B cell (primary cell): ENCODE results near the gene GRIN3A. TPM values are rescaled to one million over a fixed set of nuclear protein-coding genes. Genes with fewer than 3 reads are reported as not detected.

Experiments
- ATAC-seq: fragments of 200-7000 bp; cut with Tn5 transposase; one replicate; pipeline ENCODE4 v1.10.0; 2021; ENCODE audit warnings: low read depth, mild to moderate bottlenecking, moderate number of reproducible peaks, moderate library complexity
- CTCF ChIA-PET: fragments of 350-600 bp; sonication (Branson Sonifier 250); formaldehyde crosslinking; loops from one replicate; lab custom pipeline; 2021; ENCODE audit warnings: antibody characterized with exemption, inconsistent platforms; lab: Charles Lee
- POLR2A ChIA-PET: fragments of 350-600 bp; sonication (Branson Sonifier 250); formaldehyde crosslinking; loops from one replicate; lab custom pipeline; 2021; ENCODE audit warnings: antibody characterized with exemption; lab: Charles Lee
- DNase-seq: peaks from one replicate; pipeline ENCODE4 v3.0.0; 2013
- H2AFZ ChIP-seq: 2 replicates; pipeline ENCODE4 v1.6.1; 2012; ENCODE audit warnings: mild to moderate bottlenecking, low read depth, low read length; ENCODE audit not compliant: insufficient read depth, poor library complexity, severe bottlenecking
- H3K27ac ChIP-seq, 2 donors: 1 replicate in 1 of 2; 2 replicates in 1 of 2; pipeline ENCODE4 v1.5.1; 2012 to 2013; ENCODE audit warnings: low read length in 2 of 2, mild to moderate bottlenecking in 2 of 2, moderate library complexity in 1 of 2
- H3K27me3 ChIP-seq, 4 experiments: fragments of 200-600 bp in 1 of 4; sonication (generic) in 1 of 4; replicated peaks in 1 of 4; 1 replicate in 2 of 4; 2 replicates in 2 of 4; pipeline versions ENCODE4 v1.6.1 to v1.7.0; 2013 to 2016; ENCODE audit warnings: low read length in 3 of 4, mild to moderate bottlenecking in 2 of 4, mixed read lengths in 1 of 4, moderate library complexity in 1 of 4; ENCODE audit not compliant: insufficient read depth in 4 of 4, control insufficient read depth in 3 of 4; ENCODE audit errors: control extremely low read depth in 1 of 4
- H3K36me3 ChIP-seq, 2 experiments: replicated peaks in 1 of 2; 1 replicate in 1 of 2; 2 replicates in 1 of 2; pipeline versions ENCODE4 v1.6.1 to v1.7.1; 2013; ENCODE audit warnings: low read length in 1 of 2; ENCODE audit not compliant: insufficient read depth in 2 of 2, control insufficient read depth in 1 of 2; ENCODE audit errors: control extremely low read depth in 1 of 2, extremely low read depth in 1 of 2
- H3K4me1 ChIP-seq, 2 donors: fragments of 200-600 bp in 1 of 2; sonication (generic) in 1 of 2; 1 replicate in 1 of 2; 2 replicates in 1 of 2; pipeline versions ENCODE4 v1.5.1 to v1.6.1; 2013 to 2017; ENCODE audit warnings: low read length in 2 of 2; ENCODE audit not compliant: control insufficient read depth in 2 of 2, insufficient read depth in 2 of 2
- H3K4me2 ChIP-seq: replicated peaks from 2 replicates; pipeline ENCODE3; 2012; ENCODE audit warnings: mild to moderate bottlenecking, low read depth, low read length; ENCODE audit not compliant: poor library complexity, severe bottlenecking
- H3K4me3 ChIP-seq, 5 experiments: fragments of 200-600 bp in 1 of 5; sonication (generic) in 1 of 5; 1 replicate in 3 of 5; 2 replicates in 2 of 5; pipeline versions ENCODE4 v1.5.1 to v1.7.0; 2011 to 2016; ENCODE audit warnings: low read length in 4 of 5, mild to moderate bottlenecking in 4 of 5, low read depth in 2 of 5, control low read depth in 1 of 5, moderate library complexity in 1 of 5; ENCODE audit not compliant: insufficient read depth in 1 of 5; ENCODE audit errors: control extremely low read depth in 1 of 5, extremely low read depth in 1 of 5
- H3K79me2 ChIP-seq: fragments of 200-600 bp; sonication (generic); one replicate; pipeline ENCODE4 v1.6.0; 2016; ENCODE audit warnings: low read length; ENCODE audit not compliant: control insufficient read depth, insufficient read depth
- H3K9ac ChIP-seq: fragments of 200-600 bp; sonication (generic); 2 replicates; pipeline ENCODE4 v1.6.1; 2017; ENCODE audit warnings: mild to moderate bottlenecking, low read length, moderate library complexity
- H3K9me3 ChIP-seq, 3 donors: one replicate each; pipeline versions ENCODE4 v1.6.1 to v1.7.1; 2013; ENCODE audit warnings: low read length in 2 of 3; ENCODE audit not compliant: control insufficient read depth in 2 of 3, insufficient read depth in 1 of 3; ENCODE audit errors: control extremely low read depth in 1 of 3
- H4K20me1 ChIP-seq: 2 replicates; pipeline ENCODE4 v1.6.0; 2012; ENCODE audit warnings: mild to moderate bottlenecking, low read length; ENCODE audit not compliant: insufficient read depth, control insufficient read depth, poor library complexity, severe bottlenecking
- H3K27ac Mint-ChIP-seq: one replicate; pipeline ENCODE4 v1.8.0; 2021; ENCODE audit warnings: mixed read lengths
- H3K27me3 Mint-ChIP-seq: one replicate; pipeline ENCODE4 v1.8.0; 2021; ENCODE audit warnings: mixed read lengths
- H3K4me1 Mint-ChIP-seq: one replicate; pipeline ENCODE4 v1.8.0; 2021; ENCODE audit warnings: mixed read lengths
- H3K4me3 Mint-ChIP-seq: one replicate; pipeline ENCODE4 v1.8.0; 2021; ENCODE audit warnings: mixed read lengths
- H3K9me3 Mint-ChIP-seq: one replicate; pipeline ENCODE4 v1.8.0; 2022; ENCODE audit warnings: mixed read lengths; ENCODE audit not compliant: insufficient read depth
- CTCF ChIP-seq: fragments of 200-600 bp; IDR thresholded peaks from one replicate; pipeline ENCODE4 v1.8.0; 2022; ENCODE audit warnings: antibody characterized with exemption, mild to moderate bottlenecking
- EZH2 ChIP-seq: IDR thresholded peaks from 2 replicates; pipeline ENCODE4 v1.6.1; 2012; ENCODE audit warnings: borderline replicate concordance, low read depth, mild to moderate bottlenecking, moderate library complexity, low read length; ENCODE audit not compliant: insufficient read depth, poor library complexity, severe bottlenecking
- WGBS: methylation state at CpG from one replicate; pipeline ENCODE4 v1.1.5; 2013; ENCODE audit warnings: missing lambda C conversion rate; ENCODE audit not compliant: insufficient coverage; 5-methylcytosine and 5-hydroxymethylcytosine counted together
- intact Hi-C: fragments of 100-400 bp; cut with micrococcal nuclease; formaldehyde crosslinking; loops from one replicate; pipeline ENCODE4 v1.10.0; 2022
- polyA plus RNA-seq: library from polyadenylated mRNA; depleted of rRNA; stranded (reverse); fragments of >200 nt; gene quantifications from 2 replicates; pipeline ENCODE4 v1.2.3, GENCODE V29; 2012
- total RNA-seq, 2 donors: library from RNA; stranded (reverse); fragments of 120-200 nt in 1 of 2; gene quantifications; 1 replicate in 1 of 2; 2 replicates in 1 of 2; pipeline versions ENCODE4 v1.2.3 to v1.2.4, GENCODE V29; 2013 to 2022

The GRIN3A gene
- total and polyA plus RNA-seq, 2 donors (not counting 1 experiment from before 2014, with no cell fraction given) = not detected

GRCh38 chr9:101758304-101758930 lies 20.0 kb upstream of the GRIN3A start:
- Histone ChIP-seq H3K36me3 (no peaks in the 10 kb centered on the region), H4K20me1 (no peaks in the 10 kb centered on the region), H3K9me3 (no peaks in the 10 kb centered on the region), H3K4me1 (no peaks in the 10 kb centered on the region), H3K4me2 (no peak overlapping the region), H3K27ac (no peak overlapping the region), H3K9ac (no peak overlapping the region), H3K79me2 (no peaks in the 10 kb centered on the region), H3K27me3 (no peaks in the 10 kb centered on the region), H3K4me3 (no peak overlapping the region), H2AFZ (no peak overlapping the region)
- CTCF ChIA-PET = no interaction called here
- ATAC-seq = no peak
- POLR2A ChIA-PET = no interaction called here
- intact Hi-C loops = no loop called here
- no peak overlapping the region for H3K27ac Mint-ChIP-seq
- TF ChIP-seq EZH2 (no peak), CTCF (no peak)
- no peak for DNase-seq
- WGBS = no CpG with 5 or more reads among the region's 2 CpGs
- H3K4me1 Mint-ChIP-seq = no peaks in the 10 kb centered on the region
- H3K27me3 Mint-ChIP-seq = peaks cover 4% of the 10 kb centered on the region
- no peaks in the 10 kb centered on the region for H3K9me3 Mint-ChIP-seq
- no peak overlapping the region for H3K4me3 Mint-ChIP-seq

GRCh38 chr9:101753716-101754115 lies 15.3 kb upstream of the GRIN3A start:
- no peaks in the 10 kb centered on the region for H3K9me3 ChIP-seq
- no peaks in the 10 kb centered on the region for H3K4me1 ChIP-seq
- no peaks in the 10 kb centered on the region for H3K36me3 ChIP-seq
- TF ChIP-seq EZH2 = no peak
- no peak for TF ChIP-seq CTCF
- Mint-ChIP-seq H3K4me1 (no peaks in the 10 kb centered on the region), H3K27ac (no peak overlapping the region), H3K27me3 (peaks cover 4% of the 10 kb centered on the region), H3K4me3 (no peak overlapping the region), H3K9me3 (no peaks in the 10 kb centered on the region)
- no peaks in the 10 kb centered on the region for H3K27me3 ChIP-seq
- CTCF ChIA-PET = no interaction called here
- POLR2A ChIA-PET = no interaction called here
- no peaks in the 10 kb centered on the region for H4K20me1 ChIP-seq
- H3K9ac ChIP-seq = no peak overlapping the region
- 100% methylated on average over 1 of the region's 5 CpGs for WGBS
- H2AFZ ChIP-seq = no peak overlapping the region
- intact Hi-C loops = no loop called here
- no peak overlapping the region for H3K4me2 ChIP-seq
- H3K79me2 ChIP-seq = no peaks in the 10 kb centered on the region
- ATAC-seq (no peak), DNase-seq (no peak)
- no peak overlapping the region for H3K4me3 ChIP-seq
- no peak overlapping the region for H3K27ac ChIP-seq
